SK-N-SH (cell line): Measurements from ENCODE around the gene CCDC185. TPM values are rescaled to one million over a fixed set of nuclear protein-coding genes. Genes with fewer than 3 reads are reported as not detected.
A peak's percentile ranks its signal among the peaks of the same experiment; 100 is the strongest.

ENCODE experiments used
- CTCF ChIA-PET: fragments of 300-600, 350-600 bp; formaldehyde crosslinking; extraction: SDS; loops from one replicate; lab custom pipeline; 2021; lab: Yijun Ruan, JAX
- POLR2A ChIA-PET: fragments of 350-600 bp; sonication (Branson Sonifier 250); formaldehyde crosslinking; extraction: SDS; loops from one replicate; lab custom pipeline; 2020; ENCODE audit warnings: antibody characterized with exemption, inconsistent platforms; lab: Yijun Ruan, JAX
- DNase-seq: peaks from one replicate; pipeline ENCODE4 v3.0.0; 2012
- H2AFZ ChIP-seq: fragments of 200-600 bp; sonication (generic); 2 replicates; pipeline ENCODE4 v1.8.1; 2016; ENCODE audit warnings: antibody characterized with exemption, mild to moderate bottlenecking, low read depth
- H3F3A ChIP-seq: fragments of 200-600 bp; sonication (generic); replicated peaks from 2 replicates; pipeline ENCODE3; 2016; ENCODE audit warnings: antibody characterized with exemption, mild to moderate bottlenecking; ENCODE audit not compliant: insufficient read depth
- H3K27ac ChIP-seq, 2 experiments: fragments of 200-500 bp in 1 of 2; fragments of 200-600 bp in 1 of 2; sonication (Bioruptor generic) in 1 of 2; sonication (generic), shearing (Covaris generic) in 1 of 2; 2 replicates each; pipeline versions ENCODE4 v1.5.1 to v1.6.1; 2014 to 2016; ENCODE audit warnings: low read depth in 2 of 2, inconsistent platforms in 1 of 2, low read length in 1 of 2, mild to moderate bottlenecking in 1 of 2, mixed read lengths in 1 of 2
- H3K27me3 ChIP-seq: fragments of 200-600 bp; sonication (generic), shearing (Covaris generic); 2 replicates; pipeline ENCODE4 v1.6.1; 2016; ENCODE audit warnings: mixed run types; ENCODE audit not compliant: insufficient read depth
- H3K36me3 ChIP-seq, 2 experiments: fragments of 200-500 bp in 1 of 2; fragments of 200-600 bp in 1 of 2; sonication (Bioruptor generic) in 1 of 2; sonication (generic) in 1 of 2; replicated peaks in 1 of 2; 2 replicates each; pipeline versions ENCODE3 to v1.5.1; 2014 to 2016; ENCODE audit warnings: low read length in 1 of 2, mild to moderate bottlenecking in 1 of 2; ENCODE audit not compliant: insufficient read depth in 2 of 2, control insufficient read depth in 1 of 2
- H3K4me1 ChIP-seq, 2 experiments: fragments of 200-500 bp in 1 of 2; fragments of 200-600 bp in 1 of 2; sonication (Bioruptor generic) in 1 of 2; sonication (generic), shearing (Covaris generic) in 1 of 2; 2 replicates each; pipeline versions ENCODE4 v1.5.1 to v1.6.1; 2014 to 2016; ENCODE audit warnings: low read depth in 1 of 2, low read length in 1 of 2, mixed run types in 1 of 2; ENCODE audit not compliant: insufficient read depth in 2 of 2, control insufficient read depth in 1 of 2
- H3K4me2 ChIP-seq: fragments of 200-600 bp; sonication (generic), shearing (Covaris generic); 2 replicates; pipeline ENCODE4 v1.6.1; 2017; ENCODE audit warnings: mixed run types
- H3K4me3 ChIP-seq, 2 experiments: fragments of 200-500 bp in 1 of 2; fragments of 200-600 bp in 1 of 2; sonication (Bioruptor generic) in 1 of 2; sonication (generic), shearing (Covaris generic) in 1 of 2; 2 replicates each; pipeline versions ENCODE4 v1.5.1 to v1.8.1; 2014 to 2016; ENCODE audit warnings: low read depth in 2 of 2, inconsistent platforms in 1 of 2, low read length in 1 of 2, mild to moderate bottlenecking in 1 of 2, mixed read lengths in 1 of 2, moderate library complexity in 1 of 2
- H3K79me2 ChIP-seq: fragments of 200-600 bp; sonication (generic); 2 replicates; pipeline ENCODE4 v1.8.1; 2017; ENCODE audit warnings: mild to moderate bottlenecking; ENCODE audit not compliant: insufficient read depth
- H3K9ac ChIP-seq: fragments of 200-600 bp; sonication (generic); 2 replicates; pipeline ENCODE4 v1.6.1; 2017; ENCODE audit warnings: mixed run types
- H3K9me2 ChIP-seq: fragments of 200-600 bp; sonication (generic); 2 replicates; pipeline ENCODE4 v1.6.1; 2017; ENCODE audit warnings: mixed run types
- H3K9me3 ChIP-seq: fragments of 200-600 bp; sonication (generic); 2 replicates; pipeline ENCODE4 v1.6.1; 2017; ENCODE audit warnings: mixed run types, mild to moderate bottlenecking, moderate library complexity
- H4K20me1 ChIP-seq: fragments of 200-600 bp; sonication (generic); 2 replicates; pipeline ENCODE4 v1.6.1; 2017; ENCODE audit warnings: mild to moderate bottlenecking, mixed run types; ENCODE audit not compliant: insufficient read depth
- CHD2 ChIP-seq: fragments of 150-350 bp; IDR thresholded peaks from 2 replicates; pipeline ENCODE4 v1.6.1; 2018; ENCODE audit warnings: low read length; ENCODE audit not compliant: partially characterized antibody
- ELF1 ChIP-seq: IDR thresholded peaks from 2 replicates; pipeline ENCODE4 v1.4.0; 2012
- EP300 ChIP-seq, 2 experiments: IDR thresholded peaks; 2 replicates each; pipeline versions ENCODE4 v1.4.0 to v1.6.1; 2012; ENCODE audit warnings: borderline replicate concordance in 1 of 2, low read depth in 1 of 2, low read length in 1 of 2
- EZH2phosphoT487 ChIP-seq: fragments of 200-600 bp; sonication (generic); IDR thresholded peaks from 2 replicates; pipeline ENCODE4 v1.6.1; 2017; ENCODE audit warnings: low read depth, mixed run types, mild to moderate bottlenecking, antibody characterized with exemption, moderate library complexity, borderline replicate concordance
- FOXJ3 ChIP-seq: sonication (generic); formaldehyde crosslinking; IDR thresholded peaks from 2 replicates; pipeline ENCODE4 v1.5.1; 2020; ENCODE audit warnings: mild to moderate bottlenecking, missing genetic modification reagents
- GABPA ChIP-seq: IDR thresholded peaks from 2 replicates; pipeline ENCODE4 v1.4.0; 2012; ENCODE audit warnings: low read depth, mild to moderate bottlenecking
- MAX ChIP-seq: IDR thresholded peaks from 2 replicates; pipeline ENCODE4 v1.4.0; 2012; ENCODE audit warnings: low read depth
- NFIC ChIP-seq: IDR thresholded peaks from 2 replicates; pipeline ENCODE4 v1.4.0; 2012; ENCODE audit warnings: borderline replicate concordance
- RFX5 ChIP-seq: IDR thresholded peaks from 2 replicates; pipeline ENCODE4 v1.6.1; 2012; ENCODE audit warnings: mild to moderate bottlenecking, improper control_type of control experiment, low read length
- SIN3A ChIP-seq: IDR thresholded peaks from 2 replicates; pipeline ENCODE4 v1.6.1; 2012; ENCODE audit warnings: low read depth, mild to moderate bottlenecking, low read length, moderate library complexity, borderline replicate concordance
- ZBTB33 ChIP-seq: IDR thresholded peaks from 2 replicates; pipeline ENCODE4 v1.4.0; 2012; ENCODE audit warnings: low read depth, borderline replicate concordance
- WGBS: methylation state at CpG from one replicate; pipeline ENCODE4 v1.1.6; 2017; ENCODE audit warnings: low lambda C conversion rate; 5-methylcytosine and 5-hydroxymethylcytosine counted together
- polyA plus RNA-seq, 3 experiments: library from polyadenylated mRNA; depleted of rRNA; stranded (reverse); fragments of >200 nt; gene quantifications; 2 replicates each; pipeline ENCODE4 v1.2.3, GENCODE V29; 2012
- TF ChIP-seq, protein P1 (sequence below): fragments of 200-600 bp; sonication (generic); IDR thresholded peaks from 2 replicates; pipeline ENCODE4 v1.6.1; 2017; ENCODE audit warnings: antibody characterized with exemption, mild to moderate bottlenecking, moderate library complexity

The CCDC185 gene
- polyA plus RNA-seq, 1 of the 3 experiments (the other 2 are of a cell fraction) = not detected

- Histone ChIP-seq H3K27me3 (peaks cover 45% of the 10 kb centered on the region), H3K9me2 (no peaks in the 10 kb centered on the region), H2AFZ (peak within 1 kb of the TSS; percentile 71; the same call in 1 of the 2 replicates), H3K79me2 (no peaks in the 10 kb centered on the region), H4K20me1 (no peaks in the 10 kb centered on the region), H3K4me3 (peak within 1 kb of the TSS; percentile 51 to 54), H3K27ac (no peak within 1 kb of the TSS), H3K4me2 (peak within 1 kb of the TSS; percentile 78), H3K36me3 (no peaks in the 10 kb centered on the region), H3F3A (no peaks in the 10 kb centered on the region), H3K9ac (no peak within 1 kb of the TSS), H3K4me1 (peaks cover 0 to 9% of the 10 kb centered on the region in 2 experiments; a peak in 1 of 4 replicates), H3K9me3 (no peaks in the 10 kb centered on the region)
- WGBS = 2% methylated on average over 32 of the region's 111 CpGs
- TF ChIP-seq, protein P1, sequence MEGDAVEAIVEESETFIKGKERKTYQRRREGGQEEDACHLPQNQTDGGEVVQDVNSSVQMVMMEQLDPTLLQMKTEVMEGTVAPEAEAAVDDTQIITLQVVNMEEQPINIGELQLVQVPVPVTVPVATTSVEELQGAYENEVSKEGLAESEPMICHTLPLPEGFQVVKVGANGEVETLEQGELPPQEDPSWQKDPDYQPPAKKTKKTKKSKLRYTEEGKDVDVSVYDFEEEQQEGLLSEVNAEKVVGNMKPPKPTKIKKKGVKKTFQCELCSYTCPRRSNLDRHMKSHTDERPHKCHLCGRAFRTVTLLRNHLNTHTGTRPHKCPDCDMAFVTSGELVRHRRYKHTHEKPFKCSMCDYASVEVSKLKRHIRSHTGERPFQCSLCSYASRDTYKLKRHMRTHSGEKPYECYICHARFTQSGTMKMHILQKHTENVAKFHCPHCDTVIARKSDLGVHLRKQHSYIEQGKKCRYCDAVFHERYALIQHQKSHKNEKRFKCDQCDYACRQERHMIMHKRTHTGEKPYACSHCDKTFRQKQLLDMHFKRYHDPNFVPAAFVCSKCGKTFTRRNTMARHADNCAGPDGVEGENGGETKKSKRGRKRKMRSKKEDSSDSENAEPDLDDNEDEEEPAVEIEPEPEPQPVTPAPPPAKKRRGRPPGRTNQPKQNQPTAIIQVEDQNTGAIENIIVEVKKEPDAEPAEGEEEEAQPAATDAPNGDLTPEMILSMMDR = no peak
- TF ChIP-seq SIN3A = no peak
- TF ChIP-seq RFX5 = no peak
- TF ChIP-seq FOXJ3 (CRISPR knock-in tag) = no peak
- TF ChIP-seq ELF1 = no peak
- TF ChIP-seq MAX = no peak
- no peak for TF ChIP-seq NFIC
- no peak for TF ChIP-seq EP300 (IDR thresholded peaks at IDR 0.05; ENCODE audit: borderline replicate concordance in 1 of 2, low read depth in 1 of 2, low read length in 1 of 2)
- no peak for TF ChIP-seq ZBTB33
- no peak for TF ChIP-seq CHD2
- TF ChIP-seq GABPA = no peak
- TF ChIP-seq EZH2phosphoT487 = no peak
- CTCF ChIA-PET = interaction anchor here (1.5 to 3.1 kb wide), 3 partner anchors 230 to 240 kb away, joined by 4 to 12 read pairs (median 10); no protein-coding TSS in a partner anchor
- peak; percentile 88 for DNase-seq
- POLR2A ChIA-PET = interaction anchor here (1.3 kb wide), 1 partner anchor 12 kb away, joined by 3 read pairs; no protein-coding TSS in a partner anchor
These were observed 29.1 kb upstream of the CCDC185 start, which contains the start of gene SUSD4 for GRCh38 chr1:223363856-223364684. Gene SUSD4, minus strand, starts transcription at chr1:223364176. Its CDS starts 751 bp downstream, at chr1:223363425.
